NCI-H446 treated with DMSO at 0.1 percent for 48 hours (cell line): Measurements from ENCODE around the gene RXRG.

ENCODE experiments used
- DNase-seq: peaks from one replicate; lab custom pipeline; 2025; lab: John Stamatoyannopoulos, UW

The RXRG gene

DNA sequence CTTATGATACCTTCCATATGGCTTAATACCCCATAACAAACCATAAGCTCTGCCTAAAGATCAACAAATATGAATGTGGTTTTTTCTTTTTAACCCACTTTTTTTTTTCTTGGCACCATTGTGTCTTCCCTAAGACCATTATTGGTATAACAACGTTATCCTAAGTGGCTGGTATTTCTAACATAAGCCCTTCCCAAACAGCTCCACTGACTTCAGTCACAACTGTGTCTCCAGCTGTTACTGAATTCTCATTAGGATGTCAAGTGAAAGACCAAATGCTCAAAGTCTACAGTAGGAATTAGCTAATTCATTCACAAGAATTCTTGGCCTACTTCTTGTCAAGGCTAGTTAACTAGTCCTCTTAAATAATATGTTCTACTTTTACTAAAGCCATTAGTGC is 4.2 kb upstream of the RXRG start:
- DNase-seq: no peak

- no peak for DNase-seq
These were observed 462 bp upstream of the RXRG start for GRCh38 chr1:165445388-165445787.

DNA sequence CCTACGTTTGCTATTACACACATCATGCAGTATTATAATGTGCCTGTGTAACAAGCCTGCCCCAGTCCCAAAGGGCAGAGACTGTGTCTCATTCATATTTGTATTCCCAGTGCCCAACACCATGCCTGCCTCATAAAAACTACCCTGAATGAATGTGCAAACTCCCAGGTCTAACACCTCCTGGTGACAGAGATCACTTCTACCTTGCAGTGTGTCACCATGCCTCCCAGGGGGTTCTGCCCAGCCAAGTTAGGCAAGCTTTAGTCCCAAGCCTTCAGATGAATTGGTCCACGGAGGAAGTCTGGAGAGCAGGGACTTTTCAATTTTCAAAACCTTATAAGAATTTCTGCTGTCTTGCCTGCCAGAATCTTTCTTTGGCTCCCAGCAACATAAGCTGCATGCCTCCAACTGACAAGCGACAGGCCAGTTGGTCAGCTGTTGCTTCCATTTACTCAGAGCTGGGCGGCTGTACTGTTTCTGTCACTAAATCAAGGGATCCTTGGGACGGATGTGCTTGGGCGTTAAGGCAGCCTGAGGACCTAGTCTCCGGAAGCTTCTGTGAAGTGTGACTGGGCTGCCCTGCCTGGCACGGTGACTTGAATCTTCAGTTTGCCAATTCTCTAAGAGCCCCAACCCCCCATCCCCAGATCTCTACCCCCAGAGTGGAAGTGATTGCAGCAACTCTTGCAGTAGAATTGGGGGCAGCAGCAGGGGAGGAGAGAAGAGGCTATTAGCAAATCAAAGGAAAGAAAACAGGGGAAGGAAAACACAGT is 1.2 kb downstream of the RXRG start:
- DNase-seq: no peak

DNA sequence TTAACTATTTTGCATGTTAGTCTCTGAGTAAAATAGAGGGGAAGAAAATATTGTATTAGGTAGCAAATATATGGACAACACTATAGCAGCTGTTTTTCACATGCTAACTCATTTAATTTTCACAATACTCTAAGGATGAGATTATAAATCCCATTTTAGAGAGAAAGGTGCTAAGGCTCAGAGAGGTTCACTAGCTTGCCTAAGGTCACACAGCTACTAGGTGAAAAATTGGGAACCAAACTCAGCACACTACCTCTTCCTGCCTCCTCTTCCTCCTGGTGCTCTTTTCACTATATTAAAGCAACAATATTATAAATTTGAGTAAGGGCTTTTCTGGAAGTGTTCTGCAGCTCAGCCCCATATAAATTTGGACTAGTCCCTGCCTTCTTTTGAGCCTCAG is 2.3 kb downstream of the RXRG start:
- no peak for DNase-seq

DNA sequence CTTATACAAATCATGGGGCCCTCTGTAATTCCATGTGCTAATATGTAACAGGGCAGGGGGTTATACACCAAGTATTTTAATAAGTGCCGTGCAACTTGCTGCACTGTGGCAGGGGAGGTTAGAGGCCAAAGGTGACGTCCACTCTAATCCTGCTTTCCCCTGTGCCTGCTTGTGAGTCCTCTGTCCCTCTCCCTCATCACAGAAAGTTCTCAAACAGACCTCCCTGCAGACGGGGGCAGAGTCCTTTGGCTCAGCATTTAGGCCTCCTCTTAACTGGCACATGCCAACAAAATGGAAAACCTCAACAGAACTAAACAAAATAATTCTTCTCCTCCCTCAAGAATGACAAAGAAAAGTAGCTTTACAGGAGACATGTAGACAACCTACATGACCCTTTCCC is 2.9 kb downstream of the RXRG start:
- DNase-seq: no peak

- no peak for DNase-seq
These were observed 3.6 kb downstream of the RXRG start for GRCh38 chr1:165441166-165441880.

DNA sequence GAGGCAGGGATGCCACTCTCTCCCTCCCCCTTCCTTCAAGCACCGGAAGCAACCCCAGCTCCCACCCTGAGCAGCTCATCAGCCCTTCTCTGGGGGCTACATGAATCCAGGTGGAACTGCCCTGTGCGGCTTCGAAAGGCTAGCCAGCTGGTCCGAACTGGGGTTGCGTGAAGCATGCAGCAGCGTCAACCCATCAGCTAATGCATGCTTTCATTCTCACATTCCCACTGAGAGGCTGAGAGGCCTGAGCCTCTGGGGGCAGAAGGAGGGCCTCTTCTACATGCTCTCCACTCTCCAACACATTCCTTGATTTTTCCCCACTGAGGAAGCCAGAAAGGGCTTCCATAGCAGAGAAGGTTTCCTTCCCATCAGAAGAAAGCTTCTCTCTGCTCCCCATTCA is 5.6 kb downstream of the RXRG start:
- DNase-seq: no peak

GRCh38 chr1:165436994-165437393 is 7.9 kb downstream of the RXRG start:
- DNase-seq: no peak

- no peak for DNase-seq
These were observed 9.1 kb downstream of the RXRG start for GRCh38 chr1:165435801-165436200.

- no peak for DNase-seq
These were observed 10.6 kb downstream of the RXRG start for GRCh38 chr1:165434281-165434680.

DNA sequence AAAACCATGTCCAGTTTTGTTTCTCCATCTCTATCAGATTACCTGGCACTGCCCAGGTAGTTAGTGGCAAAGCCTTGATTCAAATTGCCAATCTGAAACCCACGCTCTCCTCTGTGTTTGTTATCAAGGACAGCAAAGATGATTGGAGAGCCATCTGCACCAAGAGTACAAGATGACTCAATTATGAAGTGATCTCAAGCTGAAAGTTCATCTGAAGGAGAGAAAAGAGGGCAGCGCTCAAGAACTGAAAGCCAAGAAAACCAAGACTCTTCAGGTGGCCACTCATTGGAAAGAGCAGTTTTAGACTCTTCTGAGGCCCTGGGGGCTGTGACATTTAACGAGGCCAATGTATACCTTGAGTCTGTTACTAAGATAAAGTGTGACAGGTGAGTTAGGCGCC is 13.8 kb downstream of the RXRG start:
- DNase-seq: no peak

DNA sequence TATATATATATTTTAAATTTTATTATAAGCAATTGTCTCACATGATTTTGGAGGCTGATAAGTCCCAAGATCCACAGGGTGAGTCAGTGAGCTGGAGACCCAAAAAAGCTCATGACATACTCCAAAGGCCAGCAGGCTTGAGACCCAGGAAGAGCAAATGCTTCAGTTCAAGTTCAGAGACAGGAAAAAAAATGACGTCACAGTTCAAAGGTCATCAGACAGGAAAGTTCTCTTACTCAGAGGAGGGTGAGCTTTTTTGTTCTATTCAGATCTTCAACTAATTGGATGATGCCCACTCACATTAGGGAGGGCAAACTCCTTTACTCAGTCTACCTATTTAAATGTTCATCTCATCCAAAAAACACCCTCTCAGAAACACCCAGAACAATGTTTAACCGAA is 18.2 kb downstream of the RXRG start:
- no peak for DNase-seq

DNA sequence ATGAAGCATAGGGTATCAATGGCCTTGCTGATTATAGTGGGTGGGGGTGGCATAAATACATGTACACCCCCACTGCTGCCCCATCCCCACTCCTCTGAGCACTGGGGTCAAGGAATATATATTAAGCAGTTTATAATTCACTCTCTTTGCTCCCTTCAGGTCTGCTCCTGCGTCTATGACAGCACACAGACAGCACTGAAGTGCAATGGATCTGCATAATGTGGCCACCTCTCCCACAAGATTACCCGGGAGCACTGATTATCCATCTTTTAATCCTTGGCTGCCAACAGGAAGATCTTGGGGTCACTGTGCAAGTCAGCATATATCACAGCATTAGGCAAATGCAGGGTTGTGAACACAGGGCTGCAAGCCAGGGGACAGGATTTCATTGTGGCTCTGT is 19.3 kb downstream of the RXRG start:
- DNase-seq: no peak

GRCh38 chr1:165424454-165425216 is 20.3 kb downstream of the RXRG start:
- DNase-seq: no peak

DNA sequence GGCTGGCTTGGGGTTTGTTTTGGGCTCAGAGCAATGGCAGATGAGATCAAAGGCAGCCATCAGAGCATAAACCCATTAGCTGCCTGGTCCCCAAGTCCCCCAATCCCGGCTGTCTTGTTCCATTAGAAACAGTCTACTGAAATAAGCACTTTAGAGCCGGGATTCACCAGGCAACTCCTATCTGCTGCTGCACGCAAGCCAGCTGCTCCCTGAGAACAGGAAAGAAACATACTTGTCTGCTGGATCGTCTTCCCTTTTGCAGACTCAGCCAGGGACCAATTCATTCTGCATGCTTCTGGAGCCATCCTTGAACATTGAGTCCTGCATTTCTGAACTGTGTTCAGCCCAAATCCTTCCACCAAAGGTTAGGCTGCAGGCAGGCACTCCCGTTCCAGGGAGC is 21.8 kb downstream of the RXRG start:
- DNase-seq: no peak

- no peak for DNase-seq
These were observed 24.3 kb downstream of the RXRG start for GRCh38 chr1:165420655-165421054.

DNA sequence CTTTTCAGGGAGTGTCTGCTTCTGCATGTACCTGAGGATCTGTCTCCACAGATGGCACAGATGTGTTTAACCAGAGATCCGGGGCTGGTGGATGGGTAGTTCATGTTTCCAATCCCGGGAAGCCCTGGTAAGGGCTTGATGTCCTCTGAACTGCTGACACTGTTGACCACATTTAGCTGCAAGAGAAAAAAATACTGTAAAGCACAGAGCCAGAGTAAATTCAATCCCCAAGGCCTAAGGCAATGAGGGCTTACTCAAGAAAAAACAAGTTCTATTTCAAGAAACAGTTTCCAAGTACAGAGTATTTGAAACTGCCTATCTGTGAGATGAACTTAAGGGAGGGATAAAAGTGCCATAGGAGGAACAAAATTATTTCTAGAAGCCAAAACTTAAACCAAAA is 25.1 kb downstream of the RXRG start:
- no peak for DNase-seq

GRCh38 chr1:165418195-165418594 is 26.7 kb downstream of the RXRG start:
- DNase-seq: no peak

DNA sequence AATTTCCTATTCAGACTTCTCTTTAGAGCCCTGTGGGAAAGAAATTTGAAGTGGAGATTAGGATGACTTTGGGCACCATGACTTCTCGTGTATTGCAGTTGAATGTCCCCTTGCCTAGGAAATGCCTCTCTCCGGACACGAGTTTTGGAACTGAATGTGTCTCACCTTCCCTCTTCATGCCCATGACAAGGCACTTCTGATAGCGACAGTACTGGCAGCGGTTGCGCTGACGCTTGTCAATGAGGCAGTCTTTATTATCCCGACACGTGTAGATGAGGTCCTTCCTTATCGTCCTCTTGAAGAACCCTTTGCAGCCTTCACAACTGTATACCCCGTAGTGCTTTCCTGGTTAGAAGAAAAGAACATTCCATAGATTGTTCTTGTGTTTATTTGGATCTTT is 28.1 kb downstream of the RXRG start:
- no peak for DNase-seq

DNA sequence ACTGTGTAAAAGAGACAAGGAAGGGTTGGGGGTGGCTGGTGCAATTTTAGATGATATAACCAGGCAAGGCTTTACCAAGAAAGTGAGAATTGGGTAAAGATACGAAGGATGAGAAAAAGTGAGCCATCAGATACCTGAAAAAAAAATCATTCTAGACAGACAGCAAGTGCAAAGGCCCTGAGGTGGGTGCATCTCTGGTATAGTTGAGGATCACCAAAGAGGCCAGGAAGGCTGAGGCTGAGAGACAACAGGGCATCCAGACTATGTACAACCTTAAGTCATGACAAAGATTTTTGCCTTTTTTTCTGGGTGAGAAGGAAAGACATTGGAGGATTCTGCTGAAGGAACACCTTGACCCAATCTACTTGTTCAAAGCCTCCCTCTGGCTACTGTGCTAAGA is 29.9 kb downstream of the RXRG start:
- no peak for DNase-seq

- no peak for DNase-seq
These were observed 30.3 kb downstream of the RXRG start for GRCh38 chr1:165414620-165415019.

DNA sequence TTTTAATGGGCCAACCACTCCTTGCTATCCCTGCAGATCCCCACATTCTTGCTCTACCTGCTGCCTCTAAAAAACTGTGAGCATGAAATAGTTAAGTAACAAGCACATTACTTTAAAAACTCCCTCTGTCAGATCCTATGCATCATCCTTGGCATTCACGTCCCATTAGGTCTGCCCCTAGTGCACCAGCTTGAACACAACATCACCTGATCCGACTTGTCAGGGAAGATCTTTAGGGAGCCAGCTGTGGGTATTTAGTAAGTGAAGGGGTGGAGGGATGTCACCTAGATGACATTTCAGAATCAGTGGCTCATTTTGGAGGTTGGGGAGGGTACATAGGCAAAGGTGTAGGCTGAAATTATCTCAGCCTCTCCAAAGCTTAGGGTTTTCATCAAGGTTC is 33.5 kb downstream of the RXRG start:
- no peak for DNase-seq
